AG09319 (cell line): Measurements from ENCODE around the gene KLHL29.

Experiments
- DNase-seq: peaks from one replicate; pipeline ENCODE4 v3.0.0-alpha.2; 2010; ENCODE audit warnings: low read depth; ENCODE audit errors: extremely low read depth
- TF ChIP-seq, protein P1 (sequence below): IDR thresholded peaks from 2 replicates; pipeline ENCODE4 v1.5.1; 2011; ENCODE audit warnings: low read depth, mild to moderate bottlenecking, inconsistent platforms, low read length, moderate library complexity

Gene KLHL29

DNA sequence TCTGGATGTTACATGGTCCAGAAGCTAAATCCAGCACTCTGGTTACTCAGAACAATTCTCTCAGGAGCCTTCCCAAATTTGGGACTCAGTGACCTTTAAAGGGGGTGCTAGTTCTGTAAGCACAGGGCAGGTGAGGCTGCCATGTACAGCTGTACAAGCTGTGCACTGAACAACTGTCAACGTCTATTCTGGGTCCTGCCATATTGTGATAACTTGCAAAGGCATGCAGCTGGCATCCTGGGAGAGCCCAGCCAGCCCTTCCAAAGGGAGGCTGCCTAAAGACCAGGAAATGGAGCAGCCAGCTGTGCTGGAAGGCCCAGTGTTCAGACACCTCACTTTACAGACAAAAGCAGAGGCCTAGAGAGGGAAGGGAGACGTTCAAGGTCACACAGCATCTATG, 204.8 kb downstream of the KLHL29 start:
- DNase-seq = no peak
- TF ChIP-seq, protein P1, sequence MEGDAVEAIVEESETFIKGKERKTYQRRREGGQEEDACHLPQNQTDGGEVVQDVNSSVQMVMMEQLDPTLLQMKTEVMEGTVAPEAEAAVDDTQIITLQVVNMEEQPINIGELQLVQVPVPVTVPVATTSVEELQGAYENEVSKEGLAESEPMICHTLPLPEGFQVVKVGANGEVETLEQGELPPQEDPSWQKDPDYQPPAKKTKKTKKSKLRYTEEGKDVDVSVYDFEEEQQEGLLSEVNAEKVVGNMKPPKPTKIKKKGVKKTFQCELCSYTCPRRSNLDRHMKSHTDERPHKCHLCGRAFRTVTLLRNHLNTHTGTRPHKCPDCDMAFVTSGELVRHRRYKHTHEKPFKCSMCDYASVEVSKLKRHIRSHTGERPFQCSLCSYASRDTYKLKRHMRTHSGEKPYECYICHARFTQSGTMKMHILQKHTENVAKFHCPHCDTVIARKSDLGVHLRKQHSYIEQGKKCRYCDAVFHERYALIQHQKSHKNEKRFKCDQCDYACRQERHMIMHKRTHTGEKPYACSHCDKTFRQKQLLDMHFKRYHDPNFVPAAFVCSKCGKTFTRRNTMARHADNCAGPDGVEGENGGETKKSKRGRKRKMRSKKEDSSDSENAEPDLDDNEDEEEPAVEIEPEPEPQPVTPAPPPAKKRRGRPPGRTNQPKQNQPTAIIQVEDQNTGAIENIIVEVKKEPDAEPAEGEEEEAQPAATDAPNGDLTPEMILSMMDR = no peak

DNA sequence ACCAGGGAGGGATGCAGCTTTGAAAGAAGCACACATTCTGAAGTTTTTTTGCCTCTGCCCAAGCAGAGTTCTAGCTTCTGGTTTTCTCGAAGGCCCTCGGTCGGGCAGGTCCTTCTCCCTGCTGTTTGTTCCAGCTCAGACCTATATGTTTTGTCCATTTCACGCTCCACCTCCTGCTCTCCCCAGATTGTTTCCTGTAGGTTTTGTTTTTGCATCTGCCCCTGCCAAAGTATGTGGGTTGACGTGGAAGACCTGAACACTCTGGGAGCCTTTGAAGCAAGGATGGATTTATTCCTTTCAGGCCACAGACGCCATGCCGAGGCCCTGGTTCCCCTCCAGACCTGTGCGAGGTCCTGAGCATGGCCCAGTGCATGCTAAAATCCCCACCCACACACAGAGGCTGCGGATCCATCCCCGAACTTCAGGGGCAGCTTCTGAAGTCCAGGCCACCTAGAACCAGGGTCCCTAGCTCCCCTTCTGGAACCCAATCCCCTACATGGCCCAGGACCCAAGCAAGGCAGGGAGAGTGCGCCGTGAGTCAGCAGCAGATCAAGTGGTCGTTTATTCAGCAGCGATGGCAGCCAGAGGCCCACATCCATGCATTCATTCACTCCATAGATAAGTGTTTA, 205.4 kb downstream of the KLHL29 start:
- TF ChIP-seq, protein P1 = no peak
- no peak for DNase-seq

DNA sequence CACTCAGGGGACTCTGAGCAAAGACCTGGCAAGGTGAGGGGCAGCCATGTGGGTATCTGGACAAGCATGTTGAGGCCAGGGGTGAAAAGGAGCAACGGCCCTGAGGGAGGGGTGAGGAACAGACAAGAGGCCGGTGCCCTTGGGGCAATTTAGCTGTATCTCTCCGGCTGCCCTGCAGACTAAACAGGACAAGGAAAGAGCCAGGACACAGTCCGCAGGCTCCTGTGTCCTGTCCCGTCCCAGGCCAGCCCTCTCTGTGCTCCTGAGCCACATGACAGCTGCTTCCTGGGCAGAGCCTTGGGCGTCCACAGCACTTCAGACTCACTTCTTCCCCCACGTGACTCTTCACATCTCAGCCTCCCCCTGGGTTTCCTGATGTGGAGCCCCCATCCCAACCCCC, 206.1 kb downstream of the KLHL29 start:
- no peak for DNase-seq
- TF ChIP-seq, protein P1 = no peak

GRCh38 chr2:23592061-23592685, 207.2 kb downstream of the KLHL29 start:
- DNase-seq = no peak
- TF ChIP-seq, protein P1 = no peak

- TF ChIP-seq, protein P1 = no peak
- DNase-seq = no peak
These were observed 208.1 kb downstream of the KLHL29 start for GRCh38 chr2:23592898-23593751.

- TF ChIP-seq, protein P1 = no peak
- DNase-seq = no peak
These were observed 208.9 kb downstream of the KLHL29 start for GRCh38 chr2:23593752-23594459.
